Transverse colon (tissue), 4 donors: ENCODE measurements around the gene RTN4RL1. TPM values are rescaled to one million over a fixed set of nuclear protein-coding genes. Genes with fewer than 3 reads are reported as not detected.

Experiments used
- DNase-seq: peaks from one replicate; pipeline ENCODE4 v3.0.0-alpha.2; 2019
- H3K27ac ChIP-seq, 4 donors: fragments of 200-600 bp; sonication (generic); 2 replicates each; pipeline ENCODE4 v1.5.1; 2016 to 2018; ENCODE audit warnings: inconsistent platforms in 4 of 4
- H3K27me3 ChIP-seq: fragments of 200-600 bp; sonication (generic); 2 replicates; pipeline ENCODE4 v1.5.1; 2017; ENCODE audit warnings: inconsistent platforms
- H3K36me3 ChIP-seq, 4 donors: fragments of 200-600 bp; sonication (generic); 2 replicates each; pipeline ENCODE4 v1.5.1; 2017 to 2019; ENCODE audit warnings: inconsistent platforms in 4 of 4
- H3K4me1 ChIP-seq, 4 donors: fragments of 200-600 bp; sonication (generic); 2 replicates each; pipeline ENCODE4 v1.5.1; 2017 to 2020; ENCODE audit warnings: inconsistent platforms in 4 of 4
- H3K4me3 ChIP-seq, 4 donors: fragments of 200-600 bp; sonication (generic); 1 replicate in 1 of 4; 2 replicates in 3 of 4; pipeline versions ENCODE4 v1.5.1 to v1.6.1; 2017 to 2019; ENCODE audit warnings: inconsistent platforms in 4 of 4
- H3K9me3 ChIP-seq, 2 donors: fragments of 200-600 bp; sonication (generic); 2 replicates each; pipeline ENCODE4 v1.5.1; 2017 to 2019; ENCODE audit warnings: inconsistent platforms in 2 of 2
- EP300 ChIP-seq: sonication (generic); formaldehyde crosslinking; IDR thresholded peaks from one replicate; pipeline ENCODE4 v1.6.1; 2017; ENCODE audit warnings: antibody characterized with exemption, low read depth
- POLR2A ChIP-seq: fragments of 450-650 bp; IDR thresholded peaks from one replicate; pipeline ENCODE4 v1.6.1; 2016; ENCODE audit warnings: antibody characterized with exemption, mild to moderate bottlenecking, moderate library complexity
- POLR2AphosphoS5 ChIP-seq, 3 donors: sonication (generic); formaldehyde crosslinking; IDR thresholded peaks; one replicate each; pipeline ENCODE4 v1.6.1; 2016; ENCODE audit warnings: antibody characterized with exemption in 3 of 3
- WGBS, 2 donors: methylation state at CpG; one replicate each; pipeline ENCODE4 v1.1.5; 2018; ENCODE audit warnings: low coverage in 1 of 2; 5-methylcytosine and 5-hydroxymethylcytosine counted together
- in situ Hi-C, 4 donors: fragments of 200-750 bp; cut with MboI; loops; one replicate each; pipeline versions ENCODE4 v1.15.0 to v1.15.1; 2017; ENCODE audit warnings: low sequenced_read_pairs in 3 of 4, low pct_ligation_motif_present in 1 of 4, low pct_unique_long_range_greater_than_20kb in 1 of 4
- intact Hi-C: fragments of 100-400 bp; cut with DNase I; formaldehyde crosslinking; loops from one replicate; pipeline ENCODE4 v1.15.1; 2023; ENCODE audit warnings: low total_unique reads
- total RNA-seq, 4 donors: library from RNA; depleted of rRNA; stranded (reverse); fragments of >200 nt; gene quantifications; one replicate each; pipeline ENCODE4 v1.1.0, GENCODE V29; 2016
- TF ChIP-seq, protein P1 (sequence below), 5 experiments: fragments of 200-600 bp in 3 of 5; fragments of 450-650 bp in 2 of 5; sonication (generic) in 3 of 5; IDR thresholded peaks; 1 replicate in 2 of 5; 2 replicates in 3 of 5; pipeline ENCODE4 v1.5.1; 2016 to 2017; ENCODE audit warnings: antibody characterized with exemption in 5 of 5, inconsistent platforms in 3 of 5, mild to moderate bottlenecking in 2 of 5, moderate library complexity in 1 of 5

Gene RTN4RL1
- total RNA-seq, 4 donors from 2014 or later, result 0.27 to 0.60 (median 0.48) TPM; not detected in 1

DNA sequence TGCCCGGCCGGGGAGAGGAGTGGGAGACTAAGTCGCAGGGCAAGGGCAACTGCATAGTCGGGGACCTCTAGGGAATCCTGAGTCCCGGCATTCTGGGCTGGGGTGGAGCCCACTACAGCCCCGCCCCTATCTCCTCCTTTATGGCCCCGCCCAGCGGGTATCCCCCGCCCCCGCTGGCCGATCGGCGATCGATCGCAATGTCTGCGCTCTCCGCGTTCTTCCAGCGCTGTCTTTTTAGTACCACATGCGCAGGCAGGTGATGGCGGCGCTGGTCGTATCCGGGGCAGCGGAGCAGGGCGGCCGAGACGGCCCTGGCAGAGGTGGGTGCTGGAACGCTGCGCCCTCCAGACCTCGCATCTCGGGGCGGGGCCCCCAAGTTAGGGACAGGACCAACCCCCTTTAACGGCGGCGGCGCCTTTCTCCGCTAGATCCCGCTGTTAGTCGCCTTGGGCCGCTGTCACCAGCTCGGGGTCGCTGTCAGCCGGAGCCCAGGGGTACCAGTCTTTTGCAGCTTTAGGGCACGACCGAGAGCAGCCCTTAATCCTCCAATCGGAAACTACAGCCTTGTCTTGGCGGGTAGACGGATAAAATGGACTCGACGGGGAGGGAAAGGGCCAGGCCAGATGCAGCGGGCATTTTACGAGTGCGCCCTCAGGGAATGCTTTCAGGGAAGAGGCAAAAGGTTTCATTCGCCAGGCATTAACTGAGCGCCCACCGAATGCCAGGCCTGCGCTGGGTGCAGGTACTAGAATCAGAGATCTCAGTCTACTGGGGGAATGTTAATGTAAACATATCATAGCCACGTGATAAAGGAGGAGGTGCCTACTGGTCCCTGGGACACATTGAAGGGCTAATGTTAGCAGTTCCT, 5.0 kb upstream of the RTN4RL1 start, which contains the start of gene DPH1:
DPH1 (plus strand) TSS at position 243 of the 868 bp plus-strand sequence; CDS start at position 260, 17 bp downstream.
- Histone ChIP-seq H3K9me3 (no peaks in the 10 kb centered on the region), H3K36me3 (no peaks in the 10 kb centered on the region), H3K4me3 (peak within 1 kb of the TSS; percentile 71 to 91 (median 82)), H3K4me1 (peaks cover 15 to 32% (median 23%) of the 10 kb centered on the region in 4 donors), H3K27me3 (peaks cover 43% of the 10 kb centered on the region), H3K27ac (peak within 1 kb of the TSS; percentile 62 to 86 (median 76))
- TF ChIP-seq, protein P1, sequence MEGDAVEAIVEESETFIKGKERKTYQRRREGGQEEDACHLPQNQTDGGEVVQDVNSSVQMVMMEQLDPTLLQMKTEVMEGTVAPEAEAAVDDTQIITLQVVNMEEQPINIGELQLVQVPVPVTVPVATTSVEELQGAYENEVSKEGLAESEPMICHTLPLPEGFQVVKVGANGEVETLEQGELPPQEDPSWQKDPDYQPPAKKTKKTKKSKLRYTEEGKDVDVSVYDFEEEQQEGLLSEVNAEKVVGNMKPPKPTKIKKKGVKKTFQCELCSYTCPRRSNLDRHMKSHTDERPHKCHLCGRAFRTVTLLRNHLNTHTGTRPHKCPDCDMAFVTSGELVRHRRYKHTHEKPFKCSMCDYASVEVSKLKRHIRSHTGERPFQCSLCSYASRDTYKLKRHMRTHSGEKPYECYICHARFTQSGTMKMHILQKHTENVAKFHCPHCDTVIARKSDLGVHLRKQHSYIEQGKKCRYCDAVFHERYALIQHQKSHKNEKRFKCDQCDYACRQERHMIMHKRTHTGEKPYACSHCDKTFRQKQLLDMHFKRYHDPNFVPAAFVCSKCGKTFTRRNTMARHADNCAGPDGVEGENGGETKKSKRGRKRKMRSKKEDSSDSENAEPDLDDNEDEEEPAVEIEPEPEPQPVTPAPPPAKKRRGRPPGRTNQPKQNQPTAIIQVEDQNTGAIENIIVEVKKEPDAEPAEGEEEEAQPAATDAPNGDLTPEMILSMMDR (IDR thresholded peaks at IDR 0.05), result no peak
- TF ChIP-seq POLR2AphosphoS5 (IDR thresholded peaks at IDR 0.05), result peak; percentile 58 to 73 (median 72)
- in situ Hi-C loops (loop anchor here in 3 of 4 donors (10.0 to 25.0 kb wide), 4 partner anchors 125 to 368 kb away; partner anchors contain the start of genes PRPF8 (in 1 of the 3), TLCD2 (in 1 of the 3) and WDR81 (in 1 of the 3)), intact Hi-C loops (no loop called here)
- DNase-seq, result peak; percentile 89
- WGBS, 2 donors, result 0 to 2% methylated on average over 1 to 44 of the region's 59 CpGs

DNA sequence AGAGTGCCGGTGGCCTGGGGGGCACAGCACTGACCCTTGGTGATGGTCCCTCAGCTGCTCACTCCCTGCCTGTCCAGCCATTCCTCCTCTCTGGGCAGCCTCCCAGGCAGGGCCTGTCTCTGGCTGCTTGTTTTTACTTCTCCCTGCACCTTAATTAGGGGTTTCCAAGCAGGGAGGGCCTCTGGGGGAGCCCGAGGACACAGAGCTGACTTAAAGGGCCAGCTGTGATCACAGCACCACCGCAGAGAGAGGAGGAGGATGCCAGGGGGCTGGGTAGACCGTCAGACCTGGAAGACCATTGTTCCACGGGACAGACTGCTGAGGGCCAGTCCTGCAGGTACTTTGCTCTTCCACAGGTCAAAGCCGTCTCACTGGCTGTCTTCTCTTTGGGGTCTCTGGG, 3.6 kb upstream of the RTN4RL1 start:
- DNase-seq, result no peak
- in situ Hi-C loops (loop anchor here in 3 of 4 donors (10.0 to 25.0 kb wide), 4 partner anchors 124 to 366 kb away; partner anchors contain the start of genes PRPF8 (in 1 of the 3), TLCD2 (in 1 of the 3) and WDR81 (in 1 of the 3)), intact Hi-C loops (no loop called here)
- Histone ChIP-seq H3K36me3 (no peaks in the 10 kb centered on the region), H3K27ac (no peak overlapping the region), H3K27me3 (peaks cover 57% of the 10 kb centered on the region), H3K4me1 (peaks cover 25 to 46% (median 37%) of the 10 kb centered on the region in 4 donors), H3K9me3 (no peaks in the 10 kb centered on the region), H3K4me3 (no peak overlapping the region)
- no peak for TF ChIP-seq EP300
- TF ChIP-seq, protein P1 (IDR thresholded peaks at IDR 0.05), result no peak
- no peak for TF ChIP-seq POLR2A
- TF ChIP-seq POLR2AphosphoS5 (IDR thresholded peaks at IDR 0.05), result no peak
- 49% methylated on average over 6 of the region's 6 CpGs; no CpG with 5 or more reads in 1 of the 2 donors for WGBS, 2 donors

DNA sequence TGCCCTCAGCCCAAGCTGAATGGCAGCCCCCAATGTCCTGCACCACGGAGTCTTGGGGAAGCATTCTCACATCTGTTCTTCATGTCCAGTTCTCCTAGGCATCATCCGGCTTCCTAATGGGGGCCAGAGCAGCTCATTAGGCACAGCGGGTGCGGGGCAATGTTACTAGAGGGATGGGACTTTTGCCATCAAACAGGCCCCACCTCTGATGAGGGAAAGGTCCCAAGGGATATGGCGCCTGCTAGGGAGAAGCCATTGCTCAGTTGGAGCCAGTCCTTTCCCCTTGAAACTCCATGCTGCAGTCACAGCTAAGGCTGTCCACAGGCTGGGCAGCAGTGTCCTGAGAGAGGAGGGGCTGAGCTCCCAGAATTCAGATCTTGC, 3.1 kb upstream of the RTN4RL1 start:
- Histone ChIP-seq H3K4me3 (no peak overlapping the region), H3K4me1 (peaks cover 25 to 48% (median 40%) of the 10 kb centered on the region in 4 donors), H3K9me3 (no peaks in the 10 kb centered on the region), H3K27me3 (peaks cover 62% of the 10 kb centered on the region), H3K36me3 (no peaks in the 10 kb centered on the region), H3K27ac (no peak overlapping the region)
- DNase-seq, result no peak
- TF ChIP-seq, protein P1 (IDR thresholded peaks at IDR 0.05), result no peak
- no peak for TF ChIP-seq EP300
- no peak for TF ChIP-seq POLR2AphosphoS5 (IDR thresholded peaks at IDR 0.05)
- TF ChIP-seq POLR2A, result no peak
- WGBS, 2 donors, result 87% methylated on average over 5 of the region's 5 CpGs; no CpG with 5 or more reads in 1 of the 2 donors
- intact Hi-C loops, result no loop called here
- in situ Hi-C loops, result loop anchor here in 3 of 4 donors (10.0 to 25.0 kb wide), 4 partner anchors 123 to 366 kb away; partner anchors contain the start of genes PRPF8 (in 1 of the 3), TLCD2 (in 1 of the 3) and WDR81 (in 1 of the 3)
